Measurements from ENCODE around the gene TOX4. TPM values are rescaled to one million over a fixed set of nuclear protein-coding genes. Genes with fewer than 3 reads are reported as not detected.

TOX4 gene
- total and polyA plus RNA-seq, 9 of the 15 experiments (the other 6 are each of a cell fraction or from before 2014, with no cell fraction given) = 9.9 to 76.5 (median 41.0) TPM

DNA sequence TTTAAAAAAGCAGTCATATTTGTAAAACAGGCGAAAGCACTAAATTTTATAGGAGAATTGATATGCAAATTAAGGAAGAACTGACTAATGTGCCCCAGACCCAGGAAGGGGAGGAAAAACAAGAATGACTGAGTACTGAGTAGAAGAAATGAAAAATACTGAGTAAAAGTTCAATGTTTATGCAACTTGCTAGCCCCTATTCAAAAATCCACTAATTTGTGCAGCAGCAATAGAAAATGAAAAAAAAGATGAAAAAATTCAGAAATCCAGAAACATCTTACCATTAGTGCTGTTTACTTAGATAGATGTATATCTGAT is 27.1 kb upstream of the TOX4 start:
- Histone ChIP-seq H2AFZ (ENCODE audit: low read depth, low read length) (no peak overlapping the region), H3K9ac (ENCODE audit: insufficient read depth in 1 of 2, low read depth in 2 of 2, low read length in 2 of 2) (no peak overlapping the region), H3K9me3 (replicated peaks; ENCODE audit: control insufficient read depth, insufficient read depth, low read depth, low read length) (no peaks in the 10 kb centered on the region), H3K27ac (ENCODE audit: extremely low read depth, low read depth, low read length) (no peak overlapping the region), H3K4me1 (replicated peaks in 1 of 2; ENCODE audit: control insufficient read depth in 2 of 2, insufficient read depth in 2 of 2, low read length in 2 of 2) (peaks cover 3 to 7% of the 10 kb centered on the region in 2 experiments; a peak in 3 of 5 replicates), H3K79me2 (ENCODE audit: control insufficient read depth, insufficient read depth, low read length) (peaks cover 86% of the 10 kb centered on the region), H3K9me1 (ENCODE audit: control insufficient read depth, insufficient read depth, low read length) (no peaks in the 10 kb centered on the region), H4K20me1 (replicated peaks; ENCODE audit: control insufficient read depth, insufficient read depth, low read length) (no peaks in the 10 kb centered on the region), H3K27me3 (ENCODE audit: control insufficient read depth in 2 of 2, insufficient read depth in 2 of 2, low read length in 2 of 2) (no peaks in the 10 kb centered on the region), H3K4me2 (ENCODE audit: insufficient read depth, low read length) (no peak overlapping the region), H3K36me3 (ENCODE audit: control insufficient read depth, insufficient read depth, low read length) (peaks cover 27% of the 10 kb centered on the region), H3K4me3 (no peak overlapping the region)
- ATAC-seq (no peak), DNase-seq (ENCODE audit: extremely low read depth in 1 of 4, low spot score in 3 of 4) (no peak), FAIRE-seq (no peak)
- TF ChIP-seq ZSCAN29 (IDR thresholded peaks at IDR 0.05) = no peak
- no peak for TF ChIP-seq L3MBTL2 (IDR thresholded peaks at IDR 0.05)
- no peak for TF ChIP-seq MTA1 (IDR thresholded peaks at IDR 0.05; ENCODE audit: borderline replicate concordance)
- TF ChIP-seq MIER1 (IDR thresholded peaks at IDR 0.05; ENCODE audit: low read depth) = no peak
- no peak for TF ChIP-seq ZBTB33 (CRISPR knock-in tag; IDR thresholded peaks at IDR 0.05)
- no peak for TF ChIP-seq ZNF253 (CRISPR knock-in tag; conservative IDR thresholded peaks at IDR 0.05)
- TF ChIP-seq, protein P1, sequence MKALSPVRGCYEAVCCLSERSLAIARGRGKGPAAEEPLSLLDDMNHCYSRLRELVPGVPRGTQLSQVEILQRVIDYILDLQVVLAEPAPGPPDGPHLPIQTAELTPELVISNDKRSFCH (CRISPR knock-in tag; IDR thresholded peaks at IDR 0.05) = no peak
- TF ChIP-seq, protein P1 (tag; IDR thresholded peaks at IDR 0.05) = no peak
- no peak for TF ChIP-seq CHD1 (IDR thresholded peaks at IDR 0.05; ENCODE audit: low read length)
- TF ChIP-seq HIVEP1 (CRISPR knock-in tag; IDR thresholded peaks at IDR 0.05) = no peak
- TF ChIP-seq, protein P2, sequence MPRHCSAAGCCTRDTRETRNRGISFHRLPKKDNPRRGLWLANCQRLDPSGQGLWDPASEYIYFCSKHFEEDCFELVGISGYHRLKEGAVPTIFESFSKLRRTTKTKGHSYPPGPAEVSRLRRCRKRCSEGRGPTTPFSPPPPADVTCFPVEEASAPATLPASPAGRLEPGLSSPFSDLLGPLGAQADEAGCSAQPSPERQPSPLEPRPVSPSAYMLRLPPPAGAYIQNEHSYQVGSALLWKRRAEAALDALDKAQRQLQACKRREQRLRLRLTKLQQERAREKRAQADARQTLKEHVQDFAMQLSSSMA (CRISPR knock-in tag; IDR thresholded peaks at IDR 0.05) = no peak
- no peak for TF ChIP-seq SNIP1 (IDR thresholded peaks at IDR 0.05; ENCODE audit: low read depth)
- TF ChIP-seq, protein P3, sequence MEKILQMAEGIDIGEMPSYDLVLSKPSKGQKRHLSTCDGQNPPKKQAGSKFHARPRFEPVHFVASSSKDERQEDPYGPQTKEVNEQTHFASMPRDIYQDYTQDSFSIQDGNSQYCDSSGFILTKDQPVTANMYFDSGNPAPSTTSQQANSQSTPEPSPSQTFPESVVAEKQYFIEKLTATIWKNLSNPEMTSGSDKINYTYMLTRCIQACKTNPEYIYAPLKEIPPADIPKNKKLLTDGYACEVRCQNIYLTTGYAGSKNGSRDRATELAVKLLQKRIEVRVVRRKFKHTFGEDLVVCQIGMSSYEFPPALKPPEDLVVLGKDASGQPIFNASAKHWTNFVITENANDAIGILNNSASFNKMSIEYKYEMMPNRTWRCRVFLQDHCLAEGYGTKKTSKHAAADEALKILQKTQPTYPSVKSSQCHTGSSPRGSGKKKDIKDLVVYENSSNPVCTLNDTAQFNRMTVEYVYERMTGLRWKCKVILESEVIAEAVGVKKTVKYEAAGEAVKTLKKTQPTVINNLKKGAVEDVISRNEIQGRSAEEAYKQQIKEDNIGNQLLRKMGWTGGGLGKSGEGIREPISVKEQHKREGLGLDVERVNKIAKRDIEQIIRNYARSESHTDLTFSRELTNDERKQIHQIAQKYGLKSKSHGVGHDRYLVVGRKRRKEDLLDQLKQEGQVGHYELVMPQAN (IDR thresholded peaks at IDR 0.05; ENCODE audit: borderline replicate concordance) = no peak
- no peak for TF ChIP-seq TRIM28 (IDR thresholded peaks at IDR 0.05)
- TF ChIP-seq, protein P4, sequence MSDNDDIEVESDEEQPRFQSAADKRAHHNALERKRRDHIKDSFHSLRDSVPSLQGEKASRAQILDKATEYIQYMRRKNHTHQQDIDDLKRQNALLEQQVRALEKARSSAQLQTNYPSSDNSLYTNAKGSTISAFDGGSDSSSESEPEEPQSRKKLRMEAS (CRISPR knock-in tag; IDR thresholded peaks at IDR 0.05) = no peak
- no peak for TF ChIP-seq SIN3A (IDR thresholded peaks at IDR 0.05; ENCODE audit: borderline replicate concordance in 2 of 2, control insufficient read depth in 1 of 2, low read depth in 2 of 2, low read length in 2 of 2)
- no peak for TF ChIP-seq SNRNP70 (optimal IDR thresholded peaks at IDR 0.05; ENCODE audit: low read depth, low read length)
- in situ Hi-C loops (cut with MboI) (no loop called here), intact Hi-C loops (cut with micrococcal nuclease) (no loop called here)
- CTCF ChIA-PET (ENCODE audit: low intra/inter-chr PET ratio) = no interaction called here
- 100% methylated on average over 1 of the region's 1 CpG for WGBS (ENCODE audit: insufficient coverage, low coverage, missing lambda C conversion rate)
- BruUV-seq (replicated peaks) = no TSS peak
- POLR2A ChIA-PET = interaction anchor here (1.3 to 1.4 kb wide), 2 partner anchors 8 to 13 kb away, joined by 3 to 4 read pairs; no protein-coding TSS in a partner anchor
